AML-193 (cell line): ENCODE data around the gene RBM38.

Experiments
- DNase-seq, 2 experiments: peaks; one replicate each; lab custom pipeline; 2025; lab: John Stamatoyannopoulos, UW

The RBM38 gene

GRCh38 chr20:57435498-57436222, 44.5 kb downstream of the RBM38 start:
- peak; percentile 67 to 75 for DNase-seq

- no peak for DNase-seq
These were observed 45.0 kb downstream of the RBM38 start for GRCh38 chr20:57436223-57436545.

- DNase-seq = no peak
These were observed 46.1 kb downstream of the RBM38 start for GRCh38 chr20:57437267-57437666.

- DNase-seq = no peak
These were observed 46.6 kb downstream of the RBM38 start for GRCh38 chr20:57437672-57438330.

- no peak for DNase-seq
These were observed 47.4 kb downstream of the RBM38 start for GRCh38 chr20:57438552-57438951.

GRCh38 chr20:57439432-57439831, 48.2 kb downstream of the RBM38 start:
- no peak for DNase-seq

- no peak for DNase-seq
These were observed 48.8 kb downstream of the RBM38 start for GRCh38 chr20:57439993-57440392.

GRCh38 chr20:57440678-57441509, 49.7 kb downstream of the RBM38 start:
- no peak for DNase-seq

- DNase-seq = no peak
These were observed 50.4 kb downstream of the RBM38 start for GRCh38 chr20:57441510-57442154.

GRCh38 chr20:57442158-57442887, 51.1 kb downstream of the RBM38 start:
- no peak for DNase-seq

- no peak for DNase-seq
These were observed 51.7 kb downstream of the RBM38 start for GRCh38 chr20:57442888-57443239.

GRCh38 chr20:57443349-57444265, 52.4 kb downstream of the RBM38 start:
- no peak for DNase-seq

GRCh38 chr20:57444394-57445048, 53.3 kb downstream of the RBM38 start:
- DNase-seq = no peak

- no peak for DNase-seq
These were observed 54.1 kb downstream of the RBM38 start for GRCh38 chr20:57445298-57445697.

- no peak for DNase-seq
These were observed 54.6 kb downstream of the RBM38 start for GRCh38 chr20:57445774-57446173.

- no peak for DNase-seq
These were observed 57.7 kb downstream of the RBM38 start for GRCh38 chr20:57448764-57449354.

GRCh38 chr20:57449398-57450354, 58.5 kb downstream of the RBM38 start:
- no peak for DNase-seq

- peak; percentile 94 to 98 for DNase-seq
These were observed 59.2 kb downstream of the RBM38 start for GRCh38 chr20:57450419-57450818.

- DNase-seq = no peak
These were observed 59.7 kb downstream of the RBM38 start for GRCh38 chr20:57450931-57451330.
